ENCODE measurements around the gene BPIFB4. TPM values are rescaled to one million over a fixed set of nuclear protein-coding genes. Genes with fewer than 3 reads are reported as not detected.

BPIFB4 gene
- total and polyA plus RNA-seq, 2 of the 4 experiments (the other 2 are of a cell fraction): not detected

DNA sequence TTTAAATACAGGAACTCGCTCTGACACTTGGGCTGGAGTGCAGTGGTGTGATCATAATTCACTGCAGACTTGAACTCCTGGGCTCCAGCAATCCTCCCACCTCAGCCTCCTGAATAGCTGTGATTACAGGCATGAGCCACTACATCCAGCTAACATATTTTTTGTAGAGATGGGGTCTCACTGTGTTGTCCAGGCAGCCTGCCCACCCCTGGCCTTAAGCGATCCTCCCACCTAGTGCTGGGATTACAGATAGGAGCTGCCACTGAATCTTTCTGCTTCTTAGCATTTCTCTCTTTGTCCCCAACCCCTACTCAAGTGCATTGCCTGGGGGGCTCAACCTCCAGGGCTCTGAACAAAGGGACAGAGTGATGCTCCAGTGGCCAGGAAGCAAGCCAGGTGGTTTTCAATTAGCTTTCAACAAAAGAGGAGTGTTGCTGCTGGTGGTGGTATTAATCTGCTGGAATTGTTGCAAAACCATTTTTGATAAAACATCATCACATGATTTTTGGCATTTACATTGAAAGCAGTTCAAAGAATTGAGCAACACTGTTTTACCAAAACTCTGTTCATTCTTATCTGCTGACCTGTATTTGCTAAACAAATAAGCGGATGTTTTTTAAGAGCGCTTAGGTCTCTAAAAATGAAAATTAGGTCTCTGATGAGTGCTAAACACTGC lies 48.1 kb downstream of the BPIFB4 start:
- in situ Hi-C loops (cut with MboI; ENCODE audit: low sequenced_read_pairs) (no loop called here), dilution Hi-C loops (cut with HindIII; ENCODE audit: low sequenced_read_pairs, unreplicated experiment) (no loop called here), intact Hi-C loops (cut with micrococcal nuclease) (no loop called here)
- Histone ChIP-seq H4K8ac (ENCODE audit: low read depth in 2 of 2, low read length in 2 of 2) (no peak overlapping the region), H3K4me1 (ENCODE audit: control insufficient read depth, insufficient read depth, low read length) (no peaks in the 10 kb centered on the region), H2AK9ac (replicated peaks; ENCODE audit: low read depth, low read length, poor library complexity) (no peak overlapping the region), H2AK5ac (ENCODE audit: low read depth, low read length) (no peak overlapping the region), H2BK20ac (ENCODE audit: low read depth, low read length) (no peak overlapping the region), H3K27ac (ENCODE audit: insufficient read depth, low read length) (no peak overlapping the region), H3K4me3 (ENCODE audit: insufficient read depth, low read depth, low read length) (no peak overlapping the region), H2AFZ (replicated peaks; ENCODE audit: low read length, poor library complexity) (no peak overlapping the region), H3K56ac (ENCODE audit: extremely low read depth, insufficient read depth, low read length) (no peak overlapping the region), H3K36me3 (ENCODE audit: control insufficient read depth, insufficient read depth, low read length) (no peaks in the 10 kb centered on the region), H3K9ac (ENCODE audit: low read depth, low read length) (no peak overlapping the region), H3K79me1 (ENCODE audit: low read depth in 1 of 2, low read length in 2 of 2) (no peaks in the 10 kb centered on the region), H3K9me3 (ENCODE audit: control insufficient read depth, insufficient read depth, low read length) (no peaks in the 10 kb centered on the region), H3K18ac (ENCODE audit: low read depth, low read length) (no peak overlapping the region), H2BK120ac (ENCODE audit: low read depth, low read length) (no peak overlapping the region), H4K5ac (ENCODE audit: low read depth, low read length) (no peak overlapping the region), H3K9me1 (ENCODE audit: insufficient read depth, low read length) (no peaks in the 10 kb centered on the region), H3K14ac (replicated peaks; ENCODE audit: low read depth, low read length) (no peak overlapping the region), H2BK15ac (ENCODE audit: low read depth, low read length) (no peak overlapping the region), H2BK5ac (ENCODE audit: low read depth, low read length, poor library complexity, severe bottlenecking) (no peak overlapping the region), H3K27me3 (ENCODE audit: control insufficient read depth, insufficient read depth, low read length) (peaks cover 5% of the 10 kb centered on the region), H4K20me1 (ENCODE audit: insufficient read depth, low read length) (no peaks in the 10 kb centered on the region), H3K4me2 (ENCODE audit: low read depth, low read length) (no peak overlapping the region), H3K4ac (ENCODE audit: low read depth, low read length) (no peak overlapping the region), H4K91ac (ENCODE audit: insufficient read depth, low read depth, low read length) (no peak overlapping the region), H3K23ac (ENCODE audit: low read depth, low read length) (no peak overlapping the region)
- POLR2A ChIA-PET (ENCODE audit: unreplicated experiment): no interaction called here
- TF ChIP-seq BHLHE40 (IDR thresholded peaks at IDR 0.05; ENCODE audit: low read depth, low read length) (no peak), MAZ (IDR thresholded peaks at IDR 0.05; ENCODE audit: borderline replicate concordance, low read depth, low read length) (no peak), SMC3 (IDR thresholded peaks at IDR 0.05; ENCODE audit: low read depth, low read length) (no peak), POLR2A (IDR thresholded peaks at IDR 0.05; ENCODE audit: low read depth, low read length) (no peak)
- TF ChIP-seq, protein P1, sequence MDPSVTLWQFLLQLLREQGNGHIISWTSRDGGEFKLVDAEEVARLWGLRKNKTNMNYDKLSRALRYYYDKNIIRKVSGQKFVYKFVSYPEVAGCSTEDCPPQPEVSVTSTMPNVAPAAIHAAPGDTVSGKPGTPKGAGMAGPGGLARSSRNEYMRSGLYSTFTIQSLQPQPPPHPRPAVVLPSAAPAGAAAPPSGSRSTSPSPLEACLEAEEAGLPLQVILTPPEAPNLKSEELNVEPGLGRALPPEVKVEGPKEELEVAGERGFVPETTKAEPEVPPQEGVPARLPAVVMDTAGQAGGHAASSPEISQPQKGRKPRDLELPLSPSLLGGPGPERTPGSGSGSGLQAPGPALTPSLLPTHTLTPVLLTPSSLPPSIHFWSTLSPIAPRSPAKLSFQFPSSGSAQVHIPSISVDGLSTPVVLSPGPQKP (IDR thresholded peaks at IDR 0.05; ENCODE audit: borderline replicate concordance, low read depth, low read length): no peak
- CTCF ChIA-PET: no interaction called here
- ATAC-seq (ENCODE audit: low read depth) (no peak), DNase-seq (no peak)
- WGBS, 2 experiments (ENCODE audit: extremely low coverage in 2 of 2, insufficient read length in 1 of 2): no CpG with 5 or more reads among the region's 4 CpGs
- no TSS peak for BruUV-seq (replicated peaks)

Measured in IMR-90 (cell line).